ENCODE measurements around the gene NRXN3.

The NRXN3 gene

GRCh38 chr14:78752518-78753188 lies 582.5 kb downstream of the NRXN3 start:
- DNase-seq: no peak

- DNase-seq: no peak
These were observed 583.9 kb downstream of the NRXN3 start for GRCh38 chr14:78754059-78754458.

- DNase-seq: no peak
These were observed 588.2 kb downstream of the NRXN3 start for GRCh38 chr14:78758333-78758732.

- no peak for DNase-seq
These were observed 592.2 kb downstream of the NRXN3 start for GRCh38 chr14:78762331-78762730.

DNA sequence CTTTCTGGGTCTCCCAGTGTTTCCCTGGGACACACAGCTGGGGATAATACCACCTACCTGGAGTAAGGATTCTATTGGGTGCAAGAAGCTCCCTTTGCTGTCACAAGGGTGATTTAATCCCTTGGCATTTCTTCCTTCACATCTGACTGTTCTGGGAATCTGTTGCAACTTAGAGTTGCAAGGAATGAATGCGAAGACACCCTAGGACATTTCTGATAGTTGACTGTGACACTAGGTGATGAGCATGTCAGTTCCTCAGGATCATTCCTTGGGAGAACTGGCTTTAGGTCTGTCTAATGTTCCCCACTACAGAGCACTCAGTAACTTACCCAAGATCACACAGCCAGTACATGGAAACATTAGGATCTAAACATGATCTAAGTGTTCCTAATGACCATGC lies 593.6 kb downstream of the NRXN3 start:
- DNase-seq: no peak

DNA sequence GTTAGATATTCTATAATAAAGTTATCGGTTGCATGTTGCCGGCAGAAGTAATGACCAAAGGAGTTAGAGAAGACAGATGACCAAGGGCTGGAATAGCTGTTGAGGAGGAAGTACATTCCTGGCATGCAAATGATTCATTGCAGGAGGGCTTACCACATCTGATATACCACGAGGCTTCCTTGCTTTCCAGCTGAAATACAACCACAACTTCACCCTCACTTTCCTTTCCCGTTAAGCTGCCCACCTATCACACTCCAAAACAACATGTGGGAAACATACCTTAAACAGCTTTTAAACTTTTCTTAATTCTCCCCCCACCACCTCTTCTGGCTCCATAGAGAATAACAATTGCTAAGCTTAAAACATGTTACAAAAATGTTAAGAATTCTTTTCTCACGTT lies 594.1 kb downstream of the NRXN3 start:
- DNase-seq: no peak

DNA sequence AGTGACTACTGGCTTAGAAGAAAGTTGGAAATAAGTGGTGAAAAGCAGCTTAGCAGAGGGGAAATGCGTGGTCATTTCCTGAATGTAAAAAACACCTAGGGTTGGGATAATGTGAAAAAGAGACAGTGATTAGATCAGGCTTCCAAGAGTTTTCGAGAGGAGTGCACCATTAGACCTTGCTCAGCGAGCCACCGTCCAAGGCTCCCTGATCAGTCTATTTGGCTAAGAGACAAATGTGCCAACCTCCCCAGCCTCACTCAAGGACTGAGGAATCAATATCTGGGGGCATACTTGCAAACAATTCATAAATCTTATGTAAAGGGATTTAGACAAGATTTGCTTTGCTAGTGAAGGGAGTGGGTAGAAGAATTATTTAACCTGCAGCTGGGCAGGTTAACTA lies 594.5 kb downstream of the NRXN3 start:
- DNase-seq: no peak

DNA sequence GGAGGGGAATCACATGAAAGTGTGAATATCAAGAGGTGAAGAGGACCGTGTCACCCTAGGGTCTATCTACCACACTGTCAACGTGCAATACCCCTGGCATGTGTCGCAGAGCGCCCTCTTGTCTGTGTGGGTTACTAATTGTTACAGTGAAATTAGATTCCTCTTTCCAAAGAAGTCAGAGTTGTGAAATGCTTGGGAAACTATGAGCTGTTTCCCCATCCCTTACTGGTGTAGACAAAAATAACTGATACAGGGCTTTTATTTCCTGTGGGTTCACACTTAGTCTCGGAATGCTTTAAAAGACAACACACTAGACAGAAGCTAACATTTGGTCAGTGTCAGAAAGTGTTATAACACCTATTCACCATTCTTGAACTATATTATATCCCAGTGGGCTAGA lies 597.3 kb downstream of the NRXN3 start:
- DNase-seq: no peak

DNA sequence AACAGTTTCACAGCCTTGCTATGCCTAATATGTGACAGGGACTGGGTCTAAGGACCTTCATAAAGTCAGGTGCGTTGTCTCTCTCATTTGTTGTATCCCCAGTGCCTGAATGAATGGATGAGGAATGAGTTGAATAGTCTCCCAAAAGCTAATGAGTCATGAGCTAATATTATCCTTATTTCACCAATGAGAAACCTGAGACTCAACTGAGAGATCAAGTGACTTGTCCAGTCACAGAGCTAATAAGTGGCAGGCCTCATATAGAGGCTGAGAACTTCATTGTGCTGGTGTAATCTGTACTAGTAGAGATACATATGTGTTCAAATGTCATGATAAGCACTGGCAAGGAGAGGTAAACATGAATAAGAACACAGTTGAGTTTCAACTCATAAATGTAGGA lies 612.4 kb downstream of the NRXN3 start:
- no peak for DNase-seq

DNA sequence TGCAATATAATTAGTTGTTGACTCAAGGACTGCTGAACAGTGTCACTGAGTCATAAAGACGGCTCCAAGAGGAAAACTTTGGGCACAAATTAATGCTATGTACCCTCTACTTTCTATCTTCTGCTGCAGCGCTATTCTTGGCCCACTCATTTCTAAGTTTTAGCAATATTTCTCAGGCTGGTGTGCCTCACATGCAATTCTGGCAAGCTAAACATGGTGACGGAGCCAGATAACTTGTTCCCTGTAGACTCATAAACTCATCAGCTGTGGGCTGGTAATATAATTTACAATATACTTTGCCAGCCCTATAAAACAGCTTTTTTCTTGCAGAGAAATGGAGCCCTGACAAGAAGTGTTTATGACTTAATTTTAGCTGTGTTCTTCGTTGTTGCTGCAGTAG lies 615.1 kb downstream of the NRXN3 start:
- DNase-seq: no peak

DNA sequence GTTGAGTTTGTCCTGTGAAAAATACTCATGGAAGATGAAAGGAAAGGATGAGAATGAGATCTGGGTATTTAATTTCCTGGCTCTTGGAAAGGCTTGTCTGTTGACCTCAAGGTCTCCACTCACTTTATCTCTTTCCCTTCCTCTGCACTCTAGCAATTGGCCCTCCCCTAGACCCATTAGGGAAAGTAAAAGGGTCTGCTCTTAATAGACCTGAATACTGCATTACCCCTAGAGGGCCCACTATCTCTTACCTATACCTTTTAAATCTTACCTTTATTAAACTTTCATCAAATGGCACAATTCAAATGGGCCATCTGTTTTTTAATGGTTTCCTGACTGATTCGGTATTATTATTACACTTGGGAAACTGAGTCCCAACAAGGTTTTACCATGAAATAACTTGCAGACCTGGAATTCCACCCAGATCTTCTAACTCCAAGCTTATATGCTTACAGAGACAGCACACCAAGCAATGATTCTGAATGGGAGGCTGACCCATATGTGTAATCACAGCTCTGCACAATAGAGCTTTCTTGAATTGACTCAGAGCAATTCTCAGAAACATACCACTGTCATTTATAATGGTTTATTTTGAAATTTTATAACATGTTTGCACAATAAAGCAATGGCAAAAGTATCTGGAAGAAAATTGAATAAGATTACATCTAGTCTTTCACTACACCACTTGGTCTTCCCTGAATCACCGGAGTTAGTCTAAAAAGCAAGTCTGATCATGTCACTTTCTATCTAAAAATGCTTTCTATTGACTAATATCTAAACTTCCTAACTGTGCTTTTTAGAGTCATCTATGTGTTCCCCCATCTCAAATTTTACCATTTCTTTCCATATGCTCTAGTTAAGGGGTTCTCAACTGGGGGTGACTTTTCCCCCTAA lies 618.5 kb downstream of the NRXN3 start:
- no peak for DNase-seq

GRCh38 chr14:78790271-78790670 lies 620.1 kb downstream of the NRXN3 start:
- DNase-seq: no peak

GRCh38 chr14:78798757-78799156 lies 628.6 kb downstream of the NRXN3 start:
- DNase-seq: no peak

DNA sequence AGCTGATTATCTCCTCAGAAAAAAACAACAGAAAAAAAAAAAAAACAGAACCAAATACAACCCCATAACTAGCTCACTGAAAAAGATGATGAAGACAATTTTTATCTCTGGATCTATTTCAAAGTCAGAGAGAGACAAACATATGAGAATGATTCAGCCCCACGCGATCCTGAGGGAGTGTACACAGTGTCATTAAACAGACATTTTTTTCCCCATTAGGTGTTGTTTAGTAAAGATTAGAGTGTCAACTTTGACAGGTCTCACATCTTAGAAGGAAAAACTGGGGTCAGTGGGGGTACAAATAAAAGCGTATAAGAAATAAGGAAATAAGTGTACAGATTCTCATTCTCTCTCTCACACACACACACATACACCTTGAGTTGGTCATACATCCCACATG lies 635.4 kb downstream of the NRXN3 start:
- DNase-seq: no peak

GRCh38 chr14:78823035-78823434 lies 652.9 kb downstream of the NRXN3 start:
- DNase-seq: no peak

DNA sequence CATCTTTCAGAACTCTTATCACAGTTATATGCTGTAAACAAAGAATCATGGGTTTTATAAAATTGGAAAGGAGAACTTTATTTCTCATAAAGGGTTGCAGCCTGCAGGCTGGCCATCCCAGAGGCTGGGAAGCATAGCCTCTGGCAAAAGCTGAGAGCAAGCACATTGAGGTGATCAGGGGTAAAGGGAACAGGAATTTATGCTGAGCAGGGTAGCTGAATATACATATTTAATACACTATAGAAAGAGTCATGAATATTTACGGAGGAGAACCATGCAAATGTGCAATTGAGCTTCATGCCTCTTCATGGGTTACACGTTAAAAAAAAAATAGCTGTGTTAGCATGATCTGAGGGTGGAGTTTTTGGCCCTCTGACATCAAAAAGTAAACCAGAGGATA lies 653.3 kb downstream of the NRXN3 start:
- DNase-seq: no peak

GRCh38 chr14:78829274-78829673 lies 659.1 kb downstream of the NRXN3 start:
- DNase-seq: no peak

- no peak for DNase-seq
These were observed 664.7 kb downstream of the NRXN3 start for GRCh38 chr14:78834766-78835451.

DNA sequence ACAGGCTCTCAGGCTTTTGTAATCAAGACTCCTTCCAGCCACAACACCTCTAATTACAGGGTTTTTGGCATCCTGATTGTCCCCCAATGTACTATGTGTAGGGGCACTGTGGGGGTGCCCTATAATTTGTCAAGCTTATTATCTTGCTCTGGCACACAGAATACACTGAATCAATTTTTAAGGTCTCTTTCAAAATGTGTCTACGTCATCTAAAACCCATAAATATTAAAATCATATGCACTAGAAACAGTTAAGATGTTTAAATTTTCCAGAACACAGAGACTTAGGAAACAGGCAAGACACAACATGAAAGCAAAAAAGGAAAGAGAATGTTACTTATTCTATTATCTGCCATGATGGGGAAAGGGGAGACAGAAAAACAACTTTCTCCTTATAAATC lies 665.7 kb downstream of the NRXN3 start:
- no peak for DNase-seq

- peak; percentile 33 for DNase-seq
These were observed 666.6 kb downstream of the NRXN3 start for GRCh38 chr14:78836777-78837176.

DNA sequence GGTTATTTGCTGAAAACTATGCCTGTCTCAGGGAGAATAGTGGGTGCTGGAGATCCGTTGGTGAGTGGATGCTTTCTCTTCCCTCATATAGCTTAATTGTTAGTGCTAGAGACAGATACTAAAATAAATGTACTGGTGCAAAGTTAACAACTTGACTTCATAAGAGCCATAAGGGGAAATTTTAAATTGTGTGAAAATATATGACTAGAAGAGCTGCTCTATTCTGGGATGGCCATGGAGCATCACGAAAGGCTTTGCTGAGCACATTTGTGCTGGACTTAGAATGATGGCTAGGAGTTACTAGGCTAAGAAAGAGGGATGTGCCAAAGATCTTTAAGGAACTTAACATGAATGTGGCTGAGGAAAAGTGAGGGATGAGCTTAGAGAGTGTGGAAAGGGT lies 668.8 kb downstream of the NRXN3 start:
- DNase-seq: no peak

DNA sequence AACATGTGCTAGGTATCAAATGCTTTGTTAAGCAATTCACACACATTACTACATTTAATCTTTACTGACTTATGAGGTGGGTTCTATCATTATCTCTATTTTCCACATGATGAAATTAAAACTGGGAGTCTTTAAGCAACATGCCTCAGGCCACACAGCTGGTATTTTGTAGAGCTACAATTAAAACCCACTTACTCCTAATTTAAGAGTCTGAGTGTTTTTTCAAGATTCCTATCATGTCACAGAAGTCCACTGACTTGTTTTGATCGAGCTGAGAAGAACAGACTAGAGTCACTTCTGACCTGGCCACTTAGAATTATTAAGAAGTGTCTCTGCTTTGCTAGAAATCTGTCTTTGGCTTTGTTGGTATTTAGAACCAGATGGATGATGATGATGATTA lies 670.7 kb downstream of the NRXN3 start:
- DNase-seq: no peak

DNA sequence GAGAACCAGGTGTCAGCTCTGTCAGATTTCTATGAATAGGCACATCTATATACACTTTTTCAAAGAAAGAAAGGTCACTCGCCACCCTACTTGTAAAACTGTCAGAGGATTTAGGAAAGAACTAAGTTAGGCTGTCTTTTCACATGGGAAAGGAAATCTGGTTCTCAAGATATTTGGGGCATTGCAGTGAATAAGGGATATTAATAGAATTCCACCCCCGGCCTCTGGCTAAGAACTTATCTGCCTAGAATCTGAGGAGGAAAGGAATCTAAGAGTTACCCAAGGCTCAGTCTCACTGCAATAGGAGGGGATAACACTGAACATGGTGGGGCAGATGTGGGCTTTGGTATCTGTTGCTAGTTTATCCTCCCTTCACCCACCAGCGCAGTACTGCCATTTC lies 677.6 kb downstream of the NRXN3 start:
- no peak for DNase-seq

DNA sequence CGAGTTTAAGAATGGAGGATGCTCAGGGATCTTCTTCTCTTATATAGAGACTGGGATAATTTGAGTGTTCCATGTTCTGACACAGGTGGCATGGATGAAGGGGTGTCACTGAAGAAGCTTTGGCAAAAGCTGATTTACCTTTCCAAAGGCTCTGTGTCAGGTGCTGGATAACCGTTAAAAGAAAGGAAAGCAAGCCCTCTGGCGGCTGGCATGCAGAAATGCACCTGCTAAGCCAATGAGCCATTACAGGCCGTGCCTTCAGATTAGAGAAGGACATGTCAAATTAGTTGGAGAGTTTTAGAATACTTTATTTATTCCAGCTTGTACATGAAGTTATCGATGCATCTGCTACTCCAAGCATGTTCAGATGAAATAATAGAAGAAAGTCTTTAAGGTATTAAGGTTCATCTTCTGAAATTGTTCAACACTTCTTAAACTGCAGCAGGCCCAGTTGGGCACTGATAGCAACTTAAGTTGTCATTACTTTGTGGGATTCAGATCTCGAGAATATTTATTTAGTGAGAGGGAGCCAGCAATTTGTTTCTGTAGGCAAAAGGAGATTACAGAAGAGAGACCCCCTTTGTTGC lies 678.2 kb downstream of the NRXN3 start:
- no peak for DNase-seq

All from stimulated activated CD8-positive, alpha-beta memory T cell treated with anti-CD3 and anti-CD28 coated beads, Interleukin-4, amount 100 ng/mL, for 48 hours (primary cell).